ENCODE measurements around the gene MYF5.

GRCh38 chr12:80714846-80715245 is 1.9 kb upstream of the MYF5 start:
- TF ChIP-seq CTCF (IDR thresholded peaks at IDR 0.05) (no peak), POLR2A (IDR thresholded peaks at IDR 0.05; ENCODE audit: low read depth) (no peak), EP300 (IDR thresholded peaks at IDR 0.05) (no peak), POLR2AphosphoS5 (IDR thresholded peaks at IDR 0.05) (no peak)
